ENCODE results near the gene ARHGEF19.

DNA sequence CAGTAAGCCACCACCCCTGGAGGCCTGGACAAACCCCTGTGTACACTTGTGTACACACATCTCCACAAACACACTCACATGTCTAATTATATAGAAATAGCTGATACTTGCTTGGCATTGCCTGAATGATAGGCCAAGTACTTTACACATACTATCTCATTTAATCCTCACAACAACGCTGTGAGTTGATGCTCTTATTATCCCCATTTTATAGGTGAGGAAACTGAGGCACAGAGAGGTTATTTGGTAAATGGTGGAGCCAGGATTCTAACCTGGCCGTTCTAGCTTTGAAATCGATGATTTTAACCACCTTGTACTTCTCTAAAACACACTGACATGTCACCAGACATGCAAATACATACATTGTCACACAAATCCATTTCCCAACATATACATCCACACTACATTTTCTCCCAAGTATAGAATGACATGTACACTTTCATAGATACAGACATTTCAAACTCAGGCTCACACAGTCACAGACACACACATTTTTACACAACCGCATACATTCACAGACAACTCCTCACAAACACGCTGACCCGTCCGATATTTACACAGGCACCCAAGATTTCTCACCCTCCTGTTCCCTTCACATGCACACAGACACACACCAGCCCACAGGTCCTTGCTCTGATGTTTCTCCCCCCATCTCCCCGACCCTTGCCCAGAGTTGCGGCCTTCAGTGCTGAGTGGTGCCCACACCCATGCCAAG lies 3.2 kb downstream of the ARHGEF19 start:
- no peak for TF ChIP-seq GLIS3 (CRISPR knock-in tag; IDR thresholded peaks at IDR 0.05)
- TF ChIP-seq ZNF565 (CRISPR knock-in tag; conservative IDR thresholded peaks at IDR 0.05; ENCODE audit: low read depth): no peak
- no peak for TF ChIP-seq SNAI2 (CRISPR knock-in tag; IDR thresholded peaks at IDR 0.05)
